RWPE1 (cell line): ENCODE results near the gene COL4A4.

ENCODE experiments used
- CTCF ChIA-PET: fragments of 350-600 bp; sonication (Branson Sonifier 250); formaldehyde crosslinking; extraction: SDS; loops from one replicate; lab custom pipeline; 2021; lab: Yijun Ruan, JAX
- POLR2A ChIA-PET: fragments of 400-600 bp; formaldehyde crosslinking; extraction: SDS; loops from one replicate; lab custom pipeline; 2020; ENCODE audit warnings: antibody characterized with exemption; ENCODE audit not compliant: low non-redundant PET; lab: Yijun Ruan, JAX
- DNase-seq: peaks from one replicate; pipeline ENCODE4 v3.0.0; 2012; ENCODE audit warnings: low spot score
- H3K27ac ChIP-seq: fragments of 450-650 bp; 2 replicates; pipeline ENCODE4 v1.5.1; 2017
- TF ChIP-seq, protein P1 (sequence below): fragments of 450-650 bp; conservative IDR thresholded peaks from 2 replicates; pipeline ENCODE4 v1.5.1; 2017; ENCODE audit warnings: low read depth, mild to moderate bottlenecking

COL4A4 gene

DNA sequence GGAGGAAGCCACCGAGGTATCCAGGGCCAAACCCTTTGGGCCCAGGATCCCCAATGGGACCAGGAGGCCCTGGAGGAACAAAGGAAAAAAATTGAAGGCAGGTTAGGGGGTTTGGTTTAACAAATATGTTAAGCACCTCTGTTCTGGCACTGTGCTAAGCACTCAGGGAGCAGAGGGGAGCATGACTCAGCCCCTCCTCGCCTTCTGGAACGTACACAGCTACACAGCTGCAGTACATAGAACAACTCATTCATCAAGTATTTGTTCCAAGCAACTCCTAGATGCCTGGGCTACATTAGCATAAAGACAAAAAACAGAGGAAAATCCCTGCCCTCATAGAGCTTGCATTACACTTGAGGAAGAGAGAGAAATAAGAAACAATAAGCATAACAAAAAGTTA is 153.6 kb downstream of the COL4A4 start:
- ChIA-PET CTCF (interaction anchor here (0.6 kb wide), 1 partner anchor 166 kb away, joined by 4 read pairs; no protein-coding TSS in a partner anchor), POLR2A (no interaction called here)
- TF ChIP-seq, protein P1, sequence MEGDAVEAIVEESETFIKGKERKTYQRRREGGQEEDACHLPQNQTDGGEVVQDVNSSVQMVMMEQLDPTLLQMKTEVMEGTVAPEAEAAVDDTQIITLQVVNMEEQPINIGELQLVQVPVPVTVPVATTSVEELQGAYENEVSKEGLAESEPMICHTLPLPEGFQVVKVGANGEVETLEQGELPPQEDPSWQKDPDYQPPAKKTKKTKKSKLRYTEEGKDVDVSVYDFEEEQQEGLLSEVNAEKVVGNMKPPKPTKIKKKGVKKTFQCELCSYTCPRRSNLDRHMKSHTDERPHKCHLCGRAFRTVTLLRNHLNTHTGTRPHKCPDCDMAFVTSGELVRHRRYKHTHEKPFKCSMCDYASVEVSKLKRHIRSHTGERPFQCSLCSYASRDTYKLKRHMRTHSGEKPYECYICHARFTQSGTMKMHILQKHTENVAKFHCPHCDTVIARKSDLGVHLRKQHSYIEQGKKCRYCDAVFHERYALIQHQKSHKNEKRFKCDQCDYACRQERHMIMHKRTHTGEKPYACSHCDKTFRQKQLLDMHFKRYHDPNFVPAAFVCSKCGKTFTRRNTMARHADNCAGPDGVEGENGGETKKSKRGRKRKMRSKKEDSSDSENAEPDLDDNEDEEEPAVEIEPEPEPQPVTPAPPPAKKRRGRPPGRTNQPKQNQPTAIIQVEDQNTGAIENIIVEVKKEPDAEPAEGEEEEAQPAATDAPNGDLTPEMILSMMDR, result no peak
- no peak for DNase-seq
- H3K27ac ChIP-seq, result no peak overlapping the region

DNA sequence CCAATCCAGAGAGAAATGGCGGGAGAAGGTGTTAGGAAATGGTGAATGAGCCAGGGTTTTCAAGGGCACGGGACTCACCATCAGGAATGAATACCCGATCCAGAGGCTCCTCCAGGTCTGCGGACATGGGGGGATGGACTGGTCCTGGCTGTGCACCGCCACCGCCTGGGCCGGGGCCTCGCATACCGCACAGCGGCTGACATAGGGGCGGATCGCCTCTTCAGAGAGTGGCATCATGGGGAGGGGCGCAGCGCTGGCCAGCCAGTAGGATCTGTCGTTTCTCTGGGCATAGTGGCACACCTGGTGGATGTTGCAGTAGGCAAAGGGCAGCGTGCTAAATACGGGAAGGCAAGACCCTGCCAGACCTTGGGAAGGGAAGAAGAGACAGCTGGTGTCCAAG is 156.1 kb downstream of the COL4A4 start:
- no peak overlapping the region for H3K27ac ChIP-seq
- TF ChIP-seq, protein P1, result no peak
- ChIA-PET CTCF (no interaction called here), POLR2A (no interaction called here)
- DNase-seq, result no peak

DNA sequence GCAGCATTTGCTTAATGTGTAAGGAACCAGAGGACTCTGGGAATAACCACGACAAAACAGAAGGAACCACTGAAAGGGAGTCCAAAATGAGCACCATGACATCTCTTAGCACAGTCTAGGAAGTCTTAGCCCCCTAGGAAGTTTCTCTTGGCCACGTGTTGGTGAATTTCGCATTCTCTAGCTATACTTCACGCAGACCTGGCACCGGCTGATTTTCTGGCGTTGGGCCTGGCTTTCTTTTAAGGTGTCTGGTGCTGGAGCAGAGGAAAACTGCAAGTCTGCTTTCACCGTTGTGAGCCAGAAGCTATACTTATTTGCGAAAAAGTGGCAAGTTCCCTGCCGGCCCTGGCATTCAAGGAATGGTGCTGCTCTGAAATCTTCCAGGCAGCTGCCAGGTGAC is 156.9 kb downstream of the COL4A4 start:
- DNase-seq, result no peak
- ChIA-PET CTCF (no interaction called here), POLR2A (no interaction called here)
- TF ChIP-seq, protein P1, result no peak
- H3K27ac ChIP-seq, result no peak overlapping the region

DNA sequence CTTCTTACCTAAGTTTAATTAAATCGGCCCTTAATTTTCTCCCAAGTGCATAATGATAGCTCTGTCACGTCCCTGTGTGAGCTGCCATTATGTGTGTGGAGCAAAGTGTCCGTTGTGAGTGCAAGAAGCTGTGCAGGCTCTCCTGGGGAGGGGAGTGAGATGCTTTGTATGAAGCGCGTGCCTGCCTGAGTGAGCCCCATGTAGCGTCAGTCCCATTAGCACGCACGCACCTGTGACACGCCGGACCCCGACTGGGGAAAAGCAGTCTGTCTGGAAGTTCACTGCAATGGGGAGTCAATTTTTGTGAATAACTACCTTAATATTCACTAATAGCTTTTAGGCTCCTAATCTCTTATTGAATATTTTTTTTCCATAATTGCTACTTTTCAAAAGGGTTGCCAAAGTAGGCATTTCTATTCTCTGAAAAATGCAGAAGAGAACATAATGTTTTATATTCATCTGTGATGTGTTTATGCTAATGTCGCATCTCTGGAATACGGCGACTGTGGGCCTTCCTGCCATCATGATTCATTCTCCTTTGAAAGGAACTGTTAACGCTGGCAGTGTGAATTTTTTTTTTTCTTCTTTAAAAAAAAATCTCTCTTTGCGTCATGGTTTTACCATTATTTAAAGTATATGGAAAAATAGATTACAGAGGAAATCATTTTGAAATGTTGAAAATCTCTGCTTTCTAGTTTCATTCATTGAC is 157.7 kb downstream of the COL4A4 start:
- H3K27ac ChIP-seq, result no peak overlapping the region
- TF ChIP-seq, protein P1, result no peak
- CTCF ChIA-PET, result no interaction called here
- POLR2A ChIA-PET, result no interaction called here
- DNase-seq, result no peak

DNA sequence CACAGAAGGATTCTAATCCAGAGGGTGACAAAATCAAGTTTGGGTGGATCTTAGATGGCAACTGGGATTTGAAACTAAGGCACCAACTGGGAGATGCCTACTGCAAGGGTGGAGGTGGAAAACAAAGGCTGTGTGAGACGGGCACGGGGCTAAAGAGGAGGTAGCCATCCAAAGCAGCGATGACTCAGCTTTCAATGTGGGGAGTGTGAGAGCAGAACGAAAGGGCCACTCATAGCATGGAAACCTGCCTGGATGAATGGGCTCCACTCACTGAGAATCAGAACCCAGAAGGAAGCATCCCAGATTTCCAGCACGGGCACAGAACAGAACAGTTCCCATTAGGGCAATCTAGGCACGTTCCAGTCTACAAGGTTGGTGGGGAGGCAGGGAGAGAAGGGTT is 159.5 kb downstream of the COL4A4 start:
- DNase-seq, result no peak
- ChIA-PET CTCF (interaction anchor here (0.6 to 0.7 kb wide), 2 partner anchors 88 to 232 kb away, joined by 3 read pairs; no protein-coding TSS in a partner anchor), POLR2A (no interaction called here)

DNA sequence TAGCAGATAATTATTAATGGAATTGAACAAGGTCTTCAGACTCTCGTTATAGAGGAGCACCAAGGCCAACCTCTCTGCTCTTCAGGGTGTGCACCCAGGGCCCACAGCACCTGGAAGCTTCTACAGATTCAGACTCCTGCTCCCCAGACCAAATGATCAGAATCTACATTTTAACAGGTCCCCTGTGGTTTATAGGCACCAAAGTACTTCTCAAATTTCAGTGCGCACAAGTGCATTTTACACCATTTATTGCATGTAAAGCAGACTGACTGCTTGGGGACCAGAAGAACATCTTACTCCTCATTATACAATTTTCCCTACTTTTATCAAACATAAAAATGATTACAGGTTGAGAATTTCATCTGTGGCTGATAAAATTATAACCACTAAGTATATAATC is 163.9 kb downstream of the COL4A4 start:
- POLR2A ChIA-PET, result no interaction called here

More for the DNA sequence above, 159.5 kb downstream of the COL4A4 start:
- TF ChIP-seq, protein P1, result no peak
- H3K27ac ChIP-seq, result no peak overlapping the region

More for the DNA sequence above, 163.9 kb downstream of the COL4A4 start:
- DNase-seq, result no peak
- CTCF ChIA-PET, result interaction anchor here (0.5 kb wide), 1 partner anchor 776 kb away, joined by 3 read pairs; no protein-coding TSS in a partner anchor
- H3K27ac ChIP-seq, result no peak overlapping the region
- TF ChIP-seq, protein P1, result no peak
